Esophagus (tissue), 2 donors: Measurements from ENCODE around the gene PDX1. TPM values are rescaled to one million over a fixed set of nuclear protein-coding genes. Genes with fewer than 3 reads are reported as not detected.
A peak's percentile ranks its signal among the peaks of the same experiment; 100 is the strongest.

Source experiments
- H3K27ac ChIP-seq, 2 donors: one replicate each; pipeline ENCODE4 v1.5.1; 2013; ENCODE audit warnings: low read depth in 2 of 2, mild to moderate bottlenecking in 2 of 2, inconsistent platforms in 1 of 2, low read length in 1 of 2, moderate library complexity in 1 of 2
- H3K27me3 ChIP-seq, 2 donors: one replicate each; pipeline ENCODE4 v1.6.1; 2013; ENCODE audit warnings: low read length in 2 of 2, control low read depth in 1 of 2, mild to moderate bottlenecking in 1 of 2; ENCODE audit not compliant: insufficient read depth in 2 of 2, control insufficient read depth in 1 of 2
- H3K36me3 ChIP-seq, 2 donors: one replicate each; pipeline ENCODE4 v1.6.1; 2013; ENCODE audit warnings: low read length in 1 of 2; ENCODE audit not compliant: control insufficient read depth in 2 of 2, insufficient read depth in 2 of 2
- H3K4me1 ChIP-seq, 2 donors: one replicate each; pipeline ENCODE4 v1.6.1; 2013; ENCODE audit warnings: low read length in 1 of 2; ENCODE audit not compliant: control insufficient read depth in 2 of 2, insufficient read depth in 2 of 2
- H3K4me3 ChIP-seq, 2 donors: one replicate each; pipeline ENCODE4 v1.5.1; 2013; ENCODE audit warnings: low read length in 2 of 2, mild to moderate bottlenecking in 2 of 2, low read depth in 1 of 2, moderate library complexity in 1 of 2
- H3K9me3 ChIP-seq, 2 donors: one replicate each; pipeline ENCODE4 v1.6.1; 2013; ENCODE audit warnings: mild to moderate bottlenecking in 2 of 2, low read depth in 1 of 2, low read length in 1 of 2, moderate library complexity in 1 of 2; ENCODE audit not compliant: control insufficient read depth in 2 of 2, insufficient read depth in 1 of 2
- WGBS, 2 donors: extraction: QIAGEN DNeasy Blood & Tissue Kit; methylation state at CpG; one replicate each; pipeline ENCODE4 v1.1.7; 2013; 5-methylcytosine and 5-hydroxymethylcytosine counted together
- polyA plus RNA-seq, 2 donors: library from polyadenylated mRNA; stranded (reverse); fragments of 200-250 nt; gene quantifications; one replicate each; pipeline ENCODE4 v1.2.3, GENCODE V29; 2013
- donor health status: healthy with polysubstance abuse.
- donor health status: Bipolar disorder and iron deficiency.

PDX1 gene
- not detected for polyA plus RNA-seq

GRCh38 chr13:27919934-27920676 lies at the start of gene PDX1:
Gene PDX1 (plus strand): TSS chr13:27920000. CDS start chr13:27920139, 139 bp downstream.
- H3K4me1 ChIP-seq, result peaks cover 9 to 14% of the 10 kb centered on the region in 2 donors
- no peaks in the 10 kb centered on the region for H3K9me3 ChIP-seq
- H3K36me3 ChIP-seq, result no peaks in the 10 kb centered on the region
- 2% methylated on average over 49 to 76 of the region's 76 CpGs for WGBS, 2 donors
- H3K27me3 ChIP-seq, result peaks cover 13 to 47% of the 10 kb centered on the region in 2 donors
- no peak within 1 kb of the TSS for H3K27ac ChIP-seq
- H3K4me3 ChIP-seq, result peak within 1 kb of the TSS; percentile 19 to 41

- Histone ChIP-seq H3K36me3 (no peaks in the 10 kb centered on the region), H3K27me3 (peaks cover 0 to 5% of the 10 kb centered on the region in 2 donors), H3K4me3 (no peak overlapping the region), H3K27ac (no peak overlapping the region), H3K9me3 (peaks cover 0 to 2% of the 10 kb centered on the region in 2 donors), H3K4me1 (no peaks in the 10 kb centered on the region)
- 81 to 88% methylated on average over 5 of the region's 5 CpGs for WGBS, 2 donors
Measured at GRCh38 chr13:27878274-27878673, 41.5 kb upstream of the PDX1 start.

GRCh38 chr13:27889471-27889870 lies 30.3 kb upstream of the PDX1 start:
- H3K4me1 ChIP-seq, result no peaks in the 10 kb centered on the region
- H3K9me3 ChIP-seq, result no peaks in the 10 kb centered on the region
- H3K36me3 ChIP-seq, result no peaks in the 10 kb centered on the region
- H3K27me3 ChIP-seq, result no peaks in the 10 kb centered on the region
- H3K4me3 ChIP-seq, result no peak overlapping the region
- WGBS, 2 donors, result 14 to 31% methylated on average over 5 of the region's 5 CpGs
- H3K27ac ChIP-seq, result no peak overlapping the region

GRCh38 chr13:27896726-27897125 lies 23.1 kb upstream of the PDX1 start:
- Histone ChIP-seq H3K27me3 (no peaks in the 10 kb centered on the region), H3K4me3 (no peak overlapping the region), H3K27ac (no peak overlapping the region), H3K4me1 (no peaks in the 10 kb centered on the region), H3K36me3 (no peaks in the 10 kb centered on the region), H3K9me3 (no peaks in the 10 kb centered on the region)

GRCh38 chr13:27904719-27905118 lies 15.1 kb upstream of the PDX1 start:
- Histone ChIP-seq H3K36me3 (no peaks in the 10 kb centered on the region), H3K4me1 (no peaks in the 10 kb centered on the region), H3K4me3 (no peak overlapping the region), H3K9me3 (no peaks in the 10 kb centered on the region), H3K27ac (no peak overlapping the region), H3K27me3 (peaks cover 5 to 6% of the 10 kb centered on the region in 2 donors)
- 92 to 93% methylated on average over 3 of the region's 3 CpGs for WGBS, 2 donors

- WGBS, 2 donors, result 65% methylated on average over 2 of the region's 2 CpGs
- no peaks in the 10 kb centered on the region for H3K36me3 ChIP-seq
- H3K27me3 ChIP-seq, result peaks cover 5 to 6% of the 10 kb centered on the region in 2 donors
- H3K9me3 ChIP-seq, result no peaks in the 10 kb centered on the region
- H3K4me3 ChIP-seq, result no peak overlapping the region
- H3K27ac ChIP-seq, result no peak overlapping the region
- no peaks in the 10 kb centered on the region for H3K4me1 ChIP-seq
Measured at GRCh38 chr13:27905650-27906049, 14.2 kb upstream of the PDX1 start.

GRCh38 chr13:27907121-27907787 lies 12.5 kb upstream of the PDX1 start:
- Histone ChIP-seq H3K36me3 (no peaks in the 10 kb centered on the region), H3K4me1 (no peaks in the 10 kb centered on the region), H3K9me3 (no peaks in the 10 kb centered on the region), H3K27ac (no peak overlapping the region), H3K27me3 (peaks cover 5 to 6% of the 10 kb centered on the region in 2 donors), H3K4me3 (no peak overlapping the region)
- 77 to 81% methylated on average over 6 of the region's 6 CpGs for WGBS, 2 donors

- Histone ChIP-seq H3K27me3 (peaks cover 5 to 6% of the 10 kb centered on the region in 2 donors), H3K9me3 (no peaks in the 10 kb centered on the region), H3K36me3 (no peaks in the 10 kb centered on the region), H3K4me1 (no peaks in the 10 kb centered on the region), H3K27ac (no peak overlapping the region), H3K4me3 (no peak overlapping the region)
- WGBS, 2 donors, result 18 to 22% methylated on average over 4 of the region's 4 CpGs
Measured at GRCh38 chr13:27909378-27909777, 10.4 kb upstream of the PDX1 start.

- Histone ChIP-seq H3K27ac (no peak overlapping the region), H3K4me1 (no peaks in the 10 kb centered on the region), H3K4me3 (no peak overlapping the region), H3K27me3 (peaks cover 0 to 7% of the 10 kb centered on the region in 2 donors), H3K9me3 (no peaks in the 10 kb centered on the region), H3K36me3 (no peaks in the 10 kb centered on the region)
- WGBS, 2 donors, result 22 to 34% methylated on average over 2 of the region's 2 CpGs
Measured at GRCh38 chr13:27911521-27911920, 8.3 kb upstream of the PDX1 start.

GRCh38 chr13:27913160-27913559 lies 6.6 kb upstream of the PDX1 start:
- no peaks in the 10 kb centered on the region for H3K9me3 ChIP-seq
- peaks cover 0 to 3% of the 10 kb centered on the region in 2 donors for H3K4me1 ChIP-seq
- 43 to 52% methylated on average over 1 of the region's 1 CpG for WGBS, 2 donors
- H3K36me3 ChIP-seq, result no peaks in the 10 kb centered on the region
- peaks cover 0 to 11% of the 10 kb centered on the region in 2 donors for H3K27me3 ChIP-seq
- no peak overlapping the region for H3K27ac ChIP-seq
- no peak overlapping the region for H3K4me3 ChIP-seq
